GM12878 (cell line): Measurements from ENCODE around the gene IRF4.

Source experiments
- ATF3 ChIP-seq: IDR thresholded peaks from 2 replicates; pipeline ENCODE4 v1.6.1; 2011; ENCODE audit warnings: low read depth, mild to moderate bottlenecking, low read length, moderate library complexity, borderline replicate concordance; ENCODE audit errors: extremely low read depth
- CHD1 ChIP-seq: IDR thresholded peaks from 2 replicates; pipeline ENCODE4 v1.6.1; 2012; ENCODE audit warnings: low read depth, low read length, improper control_type of control experiment
- CTCF ChIP-seq, 3 experiments: IDR thresholded peaks in 2 of 3; conservative IDR thresholded peaks in 1 of 3; 2 replicates each; pipeline ENCODE4 v1.5.1; 2011; ENCODE audit warnings: low read depth in 3 of 3, low read length in 3 of 3, mild to moderate bottlenecking in 3 of 3, control low read depth in 2 of 3, moderate library complexity in 2 of 3, inconsistent platforms in 1 of 3, mixed read lengths in 1 of 3; ENCODE audit not compliant: control insufficient read depth in 2 of 3, insufficient read depth in 1 of 3; ENCODE audit errors: extremely low read depth in 1 of 3
- EZH2 ChIP-seq: IDR thresholded peaks from 2 replicates; pipeline ENCODE4 v1.6.1; 2012; ENCODE audit warnings: low read depth, mild to moderate bottlenecking, control low read depth, inconsistent platforms, low read length, borderline replicate concordance; ENCODE audit not compliant: control insufficient read depth
- MXI1 ChIP-seq: fragments of 150-350 bp; IDR thresholded peaks from 2 replicates; pipeline ENCODE4 v1.6.1; 2011; ENCODE audit warnings: low read depth, mild to moderate bottlenecking, inconsistent platforms, low read length, improper control_type of control experiment
- POLR2A ChIP-seq: IDR thresholded peaks from 2 replicates; pipeline ENCODE4 v1.6.1; 2011; ENCODE audit warnings: low read depth, mild to moderate bottlenecking, low read length
- RELA ChIP-seq: fragments of 450-650 bp; IDR thresholded peaks from 2 replicates; pipeline ENCODE4 v1.8.0; 2014; ENCODE audit warnings: borderline replicate concordance; ENCODE audit not compliant: partially characterized antibody
- RELB ChIP-seq: fragments of 450-650 bp; IDR thresholded peaks from 2 replicates; pipeline ENCODE4 v1.6.1; 2017; ENCODE audit warnings: low read depth, mild to moderate bottlenecking, moderate library complexity
- REST ChIP-seq: IDR thresholded peaks from 2 replicates; pipeline ENCODE4 v1.6.1; 2012; ENCODE audit warnings: mild to moderate bottlenecking, low read depth, low read length
- SPI1 ChIP-seq: IDR thresholded peaks from 2 replicates; pipeline ENCODE4 v1.6.1; 2011; ENCODE audit warnings: low read depth, mild to moderate bottlenecking, low read length, moderate library complexity, borderline replicate concordance; ENCODE audit not compliant: insufficient read depth
- TCF7 ChIP-seq: IDR thresholded peaks from 2 replicates; pipeline ENCODE4 v1.6.1; 2014; ENCODE audit warnings: antibody characterized with exemption, borderline replicate concordance
- USF2 ChIP-seq: IDR thresholded peaks from 2 replicates; pipeline ENCODE4 v1.6.1; 2011; ENCODE audit warnings: low read depth, low read length, improper control_type of control experiment, borderline replicate concordance
- ZNF274 ChIP-seq: IDR thresholded peaks from one replicate; pipeline ENCODE4 v1.8.0; 2011; ENCODE audit not compliant: insufficient read length, insufficient read depth

GRCh38 chr6:347951-348859 is 43.3 kb upstream of the IRF4 start:
- TF ChIP-seq ATF3, result no peak
- TF ChIP-seq RELB, result no peak
- no peak for TF ChIP-seq TCF7
- no peak for TF ChIP-seq CHD1
- no peak for TF ChIP-seq CTCF (IDR thresholded peaks at IDR 0.05 in 2 of 3, conservative IDR thresholded peaks at IDR 0.05 in 1 of 3; ENCODE audit: control insufficient read depth in 2 of 3, extremely low read depth in 1 of 3, insufficient read depth in 1 of 3, low read depth in 3 of 3, low read length in 3 of 3)
- no peak for TF ChIP-seq MXI1
- no peak for TF ChIP-seq EZH2
- TF ChIP-seq SPI1, result no peak
- no peak for TF ChIP-seq USF2
- TF ChIP-seq RELA, result no peak
- TF ChIP-seq ZNF274, result no peak
- TF ChIP-seq REST, result no peak
- TF ChIP-seq POLR2A, result no peak
